Vagina (tissue), 2 donors: ENCODE data around the gene PIR.

Experiments
- CTCF ChIP-seq, 3 experiments: fragments of 450-650 bp in 2 of 3; fragments of 200-600 bp in 1 of 3; sonication (generic) in 1 of 3; IDR thresholded peaks; one replicate each; pipeline ENCODE4 v1.5.1; 2017 to 2019; ENCODE audit warnings: antibody characterized with exemption in 3 of 3, mild to moderate bottlenecking in 2 of 3, moderate library complexity in 2 of 3
- POLR2A ChIP-seq, 2 donors: fragments of 450-650 bp; IDR thresholded peaks; one replicate each; pipeline ENCODE4 v1.6.1; 2017; ENCODE audit warnings: antibody characterized with exemption in 2 of 2, mild to moderate bottlenecking in 2 of 2, moderate library complexity in 2 of 2

GRCh38 chrX:15498741-15499140 is 5.6 kb upstream of the PIR start:
- no peak for TF ChIP-seq CTCF (IDR thresholded peaks at IDR 0.05)
- TF ChIP-seq POLR2A (IDR thresholded peaks at IDR 0.05): no peak
